Gastrocnemius medialis (tissue), 4 donors: ENCODE data around the gene MYH7B. TPM values are rescaled to one million over a fixed set of nuclear protein-coding genes. Genes with fewer than 3 reads are reported as not detected.

Experiments used
- ATAC-seq, 2 donors: fragments of 150-250 bp; one replicate each; pipeline ENCODE4 v1.9.1; 2016
- DNase-seq, 2 donors: peaks; one replicate each; pipeline ENCODE4 v3.0.0-alpha.2; 2019
- H3K27ac ChIP-seq, 4 donors: fragments of 200-600 bp; sonication (generic); 1 replicate in 1 of 4; 2 replicates in 3 of 4; pipeline ENCODE4 v1.5.1; 2016 to 2018; ENCODE audit warnings: mild to moderate bottlenecking in 2 of 4, moderate library complexity in 1 of 4
- H3K27me3 ChIP-seq, 3 donors: fragments of 200-600 bp; sonication (generic) in 2 of 3; 1 replicate in 1 of 3; 2 replicates in 2 of 3; pipeline versions ENCODE4 v1.5.1 to v1.6.0; 2016 to 2019; ENCODE audit warnings: mild to moderate bottlenecking in 1 of 3, moderate library complexity in 1 of 3
- H3K36me3 ChIP-seq, 2 donors: fragments of 200-600 bp; sonication (generic) in 1 of 2; one replicate each; pipeline ENCODE4 v1.5.1; 2017 to 2018
- H3K4me1 ChIP-seq, 2 donors: fragments of 200-600 bp; sonication (generic) in 1 of 2; one replicate each; pipeline ENCODE4 v1.5.1; 2016 to 2017; ENCODE audit warnings: mild to moderate bottlenecking in 2 of 2
- H3K4me3 ChIP-seq, 4 donors: fragments of 200-600 bp; sonication (generic) in 3 of 4; 1 replicate in 1 of 4; 2 replicates in 3 of 4; pipeline ENCODE4 v1.5.1; 2016 to 2019; ENCODE audit warnings: mild to moderate bottlenecking in 2 of 4
- H3K9me3 ChIP-seq, 3 donors: fragments of 200-600 bp; sonication (generic) in 2 of 3; 1 replicate in 1 of 3; 2 replicates in 2 of 3; pipeline ENCODE4 v1.5.1; 2016 to 2019
- POLR2A ChIP-seq, 2 donors: fragments of 450-650 bp; IDR thresholded peaks; one replicate each; pipeline ENCODE4 v1.6.1; 2017; ENCODE audit warnings: antibody characterized with exemption in 2 of 2, mild to moderate bottlenecking in 2 of 2, moderate library complexity in 2 of 2
- in situ Hi-C, 4 donors: fragments of 200-750 bp; cut with MboI; loops; one replicate each; pipeline versions ENCODE4 v1.15.0 to v1.8.0; 2017; ENCODE audit warnings: low sequenced_read_pairs in 4 of 4
- intact Hi-C: fragments of 100-400 bp; cut with DNase I; formaldehyde crosslinking; loops from one replicate; pipeline ENCODE4 v1.15.1; 2023; ENCODE audit warnings: low total_unique reads
- total RNA-seq, 4 donors: library from RNA; depleted of rRNA; stranded (reverse); fragments of >200 nt; gene quantifications; one replicate each; pipeline versions ENCODE4 v1.1.0 to v1.2.3, GENCODE V29; 2016
- TF ChIP-seq, protein P1 (sequence below), 5 experiments: fragments of 450-650 bp in 3 of 5; fragments of 200-600 bp in 2 of 5; sonication (generic) in 2 of 5; IDR thresholded peaks in 4 of 5; conservative IDR thresholded peaks in 1 of 5; 1 replicate in 4 of 5; 2 replicates in 1 of 5; pipeline ENCODE4 v1.5.1; 2016 to 2019; ENCODE audit warnings: antibody characterized with exemption in 5 of 5, mild to moderate bottlenecking in 3 of 5, moderate library complexity in 3 of 5

MYH7B gene
- total RNA-seq, 4 donors from 2014 or later = 1.6 to 8.5 (median 3.3) TPM

DNA sequence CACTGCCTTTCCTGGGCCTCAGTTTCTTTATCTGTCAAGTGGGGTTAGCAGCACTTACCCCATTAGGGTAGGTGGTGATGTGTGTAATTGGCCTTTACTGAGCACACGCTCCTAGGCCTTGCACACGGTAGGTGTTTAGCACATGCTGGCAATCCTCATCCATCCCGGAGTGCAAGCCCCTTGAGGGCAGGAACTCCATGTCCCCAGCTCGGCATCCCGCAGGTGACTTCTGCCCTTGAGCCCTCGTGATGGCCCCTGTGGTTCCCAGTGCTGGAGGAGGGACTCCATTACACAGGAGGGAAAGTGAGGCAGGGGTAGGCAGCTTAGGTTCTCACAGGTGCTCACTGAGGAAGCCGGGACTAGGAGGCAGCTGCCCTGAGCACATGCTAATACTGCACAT, 40.0 kb downstream of the MYH7B start:
- DNase-seq (no peak), ATAC-seq (no peak)
- in situ Hi-C loops (no loop called here), intact Hi-C loops (no loop called here)
- Histone ChIP-seq H3K9me3 (no peaks in the 10 kb centered on the region), H3K4me1 (peaks cover 13 to 15% of the 10 kb centered on the region in 2 donors), H3K27me3 (no peaks in the 10 kb centered on the region), H3K27ac (peak overlapping the region; percentile 72 to 91 (median 81)), H3K4me3 (no peak overlapping the region), H3K36me3 (peaks cover 0 to 40% of the 10 kb centered on the region in 2 donors)
- TF ChIP-seq POLR2A (IDR thresholded peaks at IDR 0.05) = no peak
- TF ChIP-seq, protein P1, sequence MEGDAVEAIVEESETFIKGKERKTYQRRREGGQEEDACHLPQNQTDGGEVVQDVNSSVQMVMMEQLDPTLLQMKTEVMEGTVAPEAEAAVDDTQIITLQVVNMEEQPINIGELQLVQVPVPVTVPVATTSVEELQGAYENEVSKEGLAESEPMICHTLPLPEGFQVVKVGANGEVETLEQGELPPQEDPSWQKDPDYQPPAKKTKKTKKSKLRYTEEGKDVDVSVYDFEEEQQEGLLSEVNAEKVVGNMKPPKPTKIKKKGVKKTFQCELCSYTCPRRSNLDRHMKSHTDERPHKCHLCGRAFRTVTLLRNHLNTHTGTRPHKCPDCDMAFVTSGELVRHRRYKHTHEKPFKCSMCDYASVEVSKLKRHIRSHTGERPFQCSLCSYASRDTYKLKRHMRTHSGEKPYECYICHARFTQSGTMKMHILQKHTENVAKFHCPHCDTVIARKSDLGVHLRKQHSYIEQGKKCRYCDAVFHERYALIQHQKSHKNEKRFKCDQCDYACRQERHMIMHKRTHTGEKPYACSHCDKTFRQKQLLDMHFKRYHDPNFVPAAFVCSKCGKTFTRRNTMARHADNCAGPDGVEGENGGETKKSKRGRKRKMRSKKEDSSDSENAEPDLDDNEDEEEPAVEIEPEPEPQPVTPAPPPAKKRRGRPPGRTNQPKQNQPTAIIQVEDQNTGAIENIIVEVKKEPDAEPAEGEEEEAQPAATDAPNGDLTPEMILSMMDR (IDR thresholded peaks at IDR 0.05 in 4 of 5, conservative IDR thresholded peaks at IDR 0.05 in 1 of 5) = no peak

DNA sequence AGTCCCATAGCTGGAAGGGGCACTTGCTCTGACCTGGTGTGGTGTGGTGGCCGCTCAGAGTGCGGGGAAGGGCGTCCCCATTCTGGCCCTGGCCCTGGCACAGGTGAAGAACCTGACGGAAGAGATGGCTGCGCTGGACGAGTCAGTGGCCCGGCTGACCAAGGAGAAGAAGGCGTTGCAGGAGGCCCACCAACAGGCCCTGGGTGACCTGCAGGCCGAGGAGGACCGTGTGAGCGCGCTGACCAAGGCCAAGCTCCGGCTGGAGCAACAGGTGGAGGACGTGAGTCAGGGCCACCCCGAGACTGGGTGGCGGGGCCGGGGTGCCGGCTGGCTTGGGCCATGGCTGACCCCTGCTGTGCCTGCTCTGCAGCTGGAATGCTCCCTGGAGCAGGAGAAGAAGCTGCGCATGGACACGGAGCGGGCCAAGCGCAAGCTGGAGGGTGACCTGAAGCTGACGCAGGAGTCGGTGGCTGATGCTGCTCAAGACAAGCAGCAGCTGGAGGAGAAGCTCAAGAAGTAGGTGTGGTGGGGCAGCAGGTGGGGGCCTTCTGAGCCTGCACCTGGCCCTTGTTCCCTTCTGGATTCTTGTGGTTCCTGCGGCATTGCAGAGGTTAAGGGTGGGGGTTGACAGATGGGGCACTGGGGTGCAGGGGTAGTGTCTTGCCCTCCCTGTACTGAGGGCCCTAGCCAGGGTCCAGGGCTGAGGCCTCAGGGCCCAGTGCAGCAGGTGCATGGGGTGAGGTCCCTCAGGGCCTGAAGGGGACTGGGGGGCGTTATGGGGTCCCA, 40.8 kb downstream of the MYH7B start:
- no peaks in the 10 kb centered on the region for H3K27me3 ChIP-seq
- H3K4me1 ChIP-seq = peaks cover 13 to 15% of the 10 kb centered on the region in 2 donors
- DNase-seq (no peak), ATAC-seq (no peak)
- intact Hi-C loops (no loop called here), in situ Hi-C loops (no loop called here)
- no peaks in the 10 kb centered on the region for H3K9me3 ChIP-seq
- no peak overlapping the region for H3K4me3 ChIP-seq
- H3K36me3 ChIP-seq = peaks cover 0 to 48% of the 10 kb centered on the region in 2 donors
- no peak for TF ChIP-seq POLR2A (IDR thresholded peaks at IDR 0.05)
- TF ChIP-seq, protein P1 (IDR thresholded peaks at IDR 0.05 in 4 of 5, conservative IDR thresholded peaks at IDR 0.05 in 1 of 5) = no peak
- H3K27ac ChIP-seq = peak overlapping the region; percentile 72 to 91 (median 81)

DNA sequence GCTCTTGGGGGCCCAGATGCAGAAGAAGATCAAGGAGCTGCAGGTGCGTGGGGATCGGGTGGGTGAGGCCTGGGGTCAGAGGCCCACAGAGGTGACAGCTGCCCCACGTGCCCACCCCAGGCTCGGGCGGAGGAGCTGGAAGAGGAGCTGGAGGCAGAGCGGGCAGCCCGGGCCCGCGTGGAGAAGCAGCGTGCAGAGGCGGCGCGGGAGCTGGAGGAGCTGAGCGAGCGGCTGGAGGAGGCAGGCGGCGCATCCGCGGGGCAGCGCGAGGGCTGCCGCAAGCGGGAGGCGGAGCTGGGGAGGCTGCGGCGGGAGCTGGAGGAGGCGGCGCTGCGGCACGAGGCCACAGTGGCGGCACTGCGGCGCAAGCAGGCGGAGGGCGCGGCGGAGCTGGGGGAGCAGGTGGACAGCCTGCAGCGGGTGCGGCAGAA, 41.5 kb downstream of the MYH7B start:
- no peak overlapping the region for H3K4me3 ChIP-seq
- H3K4me1 ChIP-seq = peaks cover 13 to 15% of the 10 kb centered on the region in 2 donors
- ATAC-seq (no peak), DNase-seq (no peak)
- H3K36me3 ChIP-seq = peaks cover 0 to 55% of the 10 kb centered on the region in 2 donors
- H3K27me3 ChIP-seq = no peaks in the 10 kb centered on the region
- H3K27ac ChIP-seq = peak overlapping the region; percentile 72 to 91 (median 84)
- intact Hi-C loops = no loop called here
- TF ChIP-seq POLR2A (IDR thresholded peaks at IDR 0.05) = no peak
- no peaks in the 10 kb centered on the region for H3K9me3 ChIP-seq
- in situ Hi-C loops = no loop called here

GRCh38 chr20:34997774-34998173, 42.1 kb downstream of the MYH7B start:
- Histone ChIP-seq H3K27ac (peak overlapping the region; percentile 72 to 91 (median 84)), H3K4me3 (no peak overlapping the region), H3K36me3 (peaks cover 0 to 60% of the 10 kb centered on the region in 2 donors), H3K27me3 (no peaks in the 10 kb centered on the region), H3K9me3 (no peaks in the 10 kb centered on the region), H3K4me1 (peaks cover 13 to 15% of the 10 kb centered on the region in 2 donors)
- intact Hi-C loops (no loop called here), in situ Hi-C loops (no loop called here)
- TF ChIP-seq, protein P1 (IDR thresholded peaks at IDR 0.05 in 4 of 5, conservative IDR thresholded peaks at IDR 0.05 in 1 of 5) = no peak
- no peak for TF ChIP-seq POLR2A (IDR thresholded peaks at IDR 0.05)
- DNase-seq (no peak), ATAC-seq (no peak)

- Histone ChIP-seq H3K27me3 (no peaks in the 10 kb centered on the region), H3K9me3 (no peaks in the 10 kb centered on the region), H3K36me3 (peaks cover 0 to 63% of the 10 kb centered on the region in 2 donors), H3K4me3 (no peak overlapping the region), H3K4me1 (peaks cover 13 to 15% of the 10 kb centered on the region in 2 donors), H3K27ac (peak overlapping the region; percentile 72 to 91 (median 84))
- in situ Hi-C loops (no loop called here), intact Hi-C loops (no loop called here)
- no peak for DNase-seq
- TF ChIP-seq, protein P1 (IDR thresholded peaks at IDR 0.05 in 4 of 5, conservative IDR thresholded peaks at IDR 0.05 in 1 of 5) = no peak
- no peak for TF ChIP-seq POLR2A (IDR thresholded peaks at IDR 0.05)
- ATAC-seq = no peak
These were observed 42.8 kb downstream of the MYH7B start for GRCh38 chr20:34998331-34998950.
